ENCODE data around the gene PTPN20. TPM values are rescaled to one million over a fixed set of nuclear protein-coding genes. Genes with fewer than 3 reads are reported as not detected.

PTPN20 gene
- total RNA-seq, 3 donors from 2014 or later (not counting 1 experiment from before 2014, with no cell fraction given): 0.78 to 1.6 TPM; not detected in 1

DNA sequence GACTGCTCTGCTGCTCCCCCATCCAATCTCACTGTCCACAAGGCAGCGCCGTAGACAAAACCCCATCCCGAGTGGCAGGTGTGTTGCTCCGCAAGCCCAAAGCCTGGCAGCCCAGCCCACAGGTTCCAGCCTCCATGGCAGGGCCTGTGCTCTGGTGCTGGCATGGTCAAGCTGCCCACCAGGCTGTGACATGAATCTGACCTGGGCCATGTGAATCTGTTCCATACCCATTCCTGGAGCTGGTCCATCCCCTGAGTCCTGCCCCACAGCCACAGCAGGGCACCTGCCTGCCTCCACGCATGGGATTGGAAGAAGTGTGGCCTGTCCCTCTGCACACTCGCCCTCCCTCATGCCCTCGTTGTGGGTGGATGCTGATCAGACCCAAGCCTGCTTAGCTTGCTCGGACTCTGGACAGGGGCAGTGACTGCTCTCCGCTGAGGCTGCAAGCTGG lies 128.8 kb downstream of the PTPN20 start:
- Mint-ChIP-seq H3K4me3 (no peak overlapping the region), H3K9me3 (no peaks in the 10 kb centered on the region), H3K27ac (no peak overlapping the region), H3K4me1 (no peaks in the 10 kb centered on the region), H3K36me3 (no peaks in the 10 kb centered on the region), H3K27me3 (ENCODE audit: low read depth in 2 of 2) (no peaks in the 10 kb centered on the region)
- DNase-seq: no peak
- TF ChIP-seq, protein P1, sequence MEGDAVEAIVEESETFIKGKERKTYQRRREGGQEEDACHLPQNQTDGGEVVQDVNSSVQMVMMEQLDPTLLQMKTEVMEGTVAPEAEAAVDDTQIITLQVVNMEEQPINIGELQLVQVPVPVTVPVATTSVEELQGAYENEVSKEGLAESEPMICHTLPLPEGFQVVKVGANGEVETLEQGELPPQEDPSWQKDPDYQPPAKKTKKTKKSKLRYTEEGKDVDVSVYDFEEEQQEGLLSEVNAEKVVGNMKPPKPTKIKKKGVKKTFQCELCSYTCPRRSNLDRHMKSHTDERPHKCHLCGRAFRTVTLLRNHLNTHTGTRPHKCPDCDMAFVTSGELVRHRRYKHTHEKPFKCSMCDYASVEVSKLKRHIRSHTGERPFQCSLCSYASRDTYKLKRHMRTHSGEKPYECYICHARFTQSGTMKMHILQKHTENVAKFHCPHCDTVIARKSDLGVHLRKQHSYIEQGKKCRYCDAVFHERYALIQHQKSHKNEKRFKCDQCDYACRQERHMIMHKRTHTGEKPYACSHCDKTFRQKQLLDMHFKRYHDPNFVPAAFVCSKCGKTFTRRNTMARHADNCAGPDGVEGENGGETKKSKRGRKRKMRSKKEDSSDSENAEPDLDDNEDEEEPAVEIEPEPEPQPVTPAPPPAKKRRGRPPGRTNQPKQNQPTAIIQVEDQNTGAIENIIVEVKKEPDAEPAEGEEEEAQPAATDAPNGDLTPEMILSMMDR (IDR thresholded peaks at IDR 0.05): no peak
- no peaks in the 10 kb centered on the region for H3K27me3 ChIP-seq (ENCODE audit: control insufficient read depth, insufficient read depth, low read length)
- no peaks in the 10 kb centered on the region for H3K4me1 ChIP-seq (ENCODE audit: control insufficient read depth, insufficient read depth, low read length)
- H3K27ac ChIP-seq (ENCODE audit: low read length): no peak overlapping the region
- ATAC-seq: no peak
- no peaks in the 10 kb centered on the region for H3K9me3 ChIP-seq (ENCODE audit: control insufficient read depth, insufficient read depth, low read length)
- intact Hi-C loops (cut with micrococcal nuclease): no loop called here
- H3K36me3 ChIP-seq (ENCODE audit: control insufficient read depth, insufficient read depth, low read length): no peaks in the 10 kb centered on the region
- 92% methylated on average over 9 of the region's 9 CpGs for WGBS (ENCODE audit: insufficient coverage)
- H3K4me3 ChIP-seq (ENCODE audit: low read length): no peak overlapping the region

DNA sequence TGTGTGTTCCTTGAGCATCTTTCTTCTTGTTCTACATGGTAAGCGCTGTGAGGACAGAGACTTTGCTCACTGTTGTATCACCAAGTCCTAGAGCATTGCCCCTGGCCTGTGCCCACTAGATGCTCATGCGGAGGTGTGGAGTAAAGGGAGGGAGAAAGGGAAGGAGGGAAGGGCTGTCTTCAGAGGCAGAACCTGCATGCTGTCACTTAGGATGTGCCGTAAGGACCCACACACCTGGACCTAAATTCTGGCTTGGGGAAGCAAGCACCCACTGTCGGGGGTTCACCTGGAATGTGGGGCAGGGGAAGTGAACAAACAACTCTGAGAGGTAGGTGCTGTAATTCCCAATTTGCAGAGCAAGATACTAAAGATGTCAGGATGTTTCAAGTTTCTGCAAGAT lies 129.5 kb downstream of the PTPN20 start:
- Mint-ChIP-seq H3K36me3 (no peaks in the 10 kb centered on the region), H3K9me3 (no peaks in the 10 kb centered on the region), H3K4me3 (no peak overlapping the region), H3K27ac (no peak overlapping the region), H3K4me1 (no peaks in the 10 kb centered on the region), H3K27me3 (ENCODE audit: low read depth in 2 of 2) (no peaks in the 10 kb centered on the region)
- Histone ChIP-seq H3K4me1 (ENCODE audit: control insufficient read depth, insufficient read depth, low read length) (no peaks in the 10 kb centered on the region), H3K9me3 (ENCODE audit: control insufficient read depth, insufficient read depth, low read length) (no peaks in the 10 kb centered on the region), H3K27ac (ENCODE audit: low read length) (no peak overlapping the region), H3K4me3 (ENCODE audit: low read length) (no peak overlapping the region), H3K36me3 (ENCODE audit: control insufficient read depth, insufficient read depth, low read length) (no peaks in the 10 kb centered on the region), H3K27me3 (ENCODE audit: control insufficient read depth, insufficient read depth, low read length) (no peaks in the 10 kb centered on the region)
- intact Hi-C loops (cut with micrococcal nuclease): no loop called here
- ATAC-seq (no peak), DNase-seq (no peak)
- TF ChIP-seq, protein P1 (IDR thresholded peaks at IDR 0.05): no peak
- WGBS (ENCODE audit: insufficient coverage): 91% methylated on average over 4 of the region's 4 CpGs

DNA sequence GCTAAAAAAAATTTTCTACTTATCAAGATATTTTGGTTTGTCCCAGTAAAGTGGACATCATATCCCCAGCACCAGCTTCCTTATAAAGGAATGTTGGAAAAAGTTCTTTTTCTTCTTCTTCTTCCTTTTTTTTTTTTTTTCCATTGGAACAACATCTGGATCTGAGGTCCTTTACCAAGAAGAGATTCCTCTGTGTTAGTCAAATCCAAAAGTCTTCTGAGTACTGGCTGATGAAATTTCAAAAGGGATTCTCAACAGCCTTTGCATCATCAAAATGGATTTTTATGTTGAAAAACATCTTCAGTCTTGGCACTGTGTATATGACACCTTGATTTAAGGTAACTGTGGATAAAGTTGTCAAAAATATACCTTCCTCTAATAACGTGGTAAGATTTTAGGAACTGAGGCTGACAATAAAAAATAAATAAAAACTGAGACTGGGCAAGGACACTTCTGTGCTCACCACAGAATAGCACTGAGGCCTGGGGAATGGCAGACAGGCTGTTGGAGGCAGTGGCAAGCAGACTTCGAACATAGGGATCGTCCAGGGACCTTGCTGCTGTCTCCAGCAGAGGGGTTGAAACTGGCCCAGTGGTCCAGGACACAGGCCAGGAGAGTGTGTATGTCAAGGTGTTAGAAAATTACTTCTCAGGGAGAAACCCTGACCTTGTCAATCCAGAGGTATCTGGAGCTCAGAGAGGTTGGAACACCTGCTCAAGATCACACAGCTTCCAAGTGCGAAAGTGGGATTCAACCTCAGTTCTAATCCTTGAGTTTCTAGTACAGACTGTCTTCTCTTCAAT lies 130.4 kb downstream of the PTPN20 start:
- no peaks in the 10 kb centered on the region for H3K27me3 Mint-ChIP-seq (ENCODE audit: low read depth in 2 of 2)
- no peak overlapping the region for H3K4me3 Mint-ChIP-seq
- H3K36me3 ChIP-seq (ENCODE audit: control insufficient read depth, insufficient read depth, low read length): no peaks in the 10 kb centered on the region
- no peak for DNase-seq
- no peak overlapping the region for H3K27ac ChIP-seq (ENCODE audit: low read length)
- H3K27me3 ChIP-seq (ENCODE audit: control insufficient read depth, insufficient read depth, low read length): no peaks in the 10 kb centered on the region
- WGBS (ENCODE audit: insufficient coverage): 87% methylated on average over 3 of the region's 4 CpGs
- no peaks in the 10 kb centered on the region for H3K4me1 Mint-ChIP-seq
- H3K4me1 ChIP-seq (ENCODE audit: control insufficient read depth, insufficient read depth, low read length): no peaks in the 10 kb centered on the region
- H3K27ac Mint-ChIP-seq: no peak overlapping the region
- H3K36me3 Mint-ChIP-seq: no peaks in the 10 kb centered on the region
- intact Hi-C loops (cut with micrococcal nuclease): no loop called here
- H3K9me3 Mint-ChIP-seq: no peaks in the 10 kb centered on the region
- TF ChIP-seq, protein P1 (IDR thresholded peaks at IDR 0.05): no peak
- no peak for ATAC-seq
- no peak overlapping the region for H3K4me3 ChIP-seq (ENCODE audit: low read length)
- no peaks in the 10 kb centered on the region for H3K9me3 ChIP-seq (ENCODE audit: control insufficient read depth, insufficient read depth, low read length)

DNA sequence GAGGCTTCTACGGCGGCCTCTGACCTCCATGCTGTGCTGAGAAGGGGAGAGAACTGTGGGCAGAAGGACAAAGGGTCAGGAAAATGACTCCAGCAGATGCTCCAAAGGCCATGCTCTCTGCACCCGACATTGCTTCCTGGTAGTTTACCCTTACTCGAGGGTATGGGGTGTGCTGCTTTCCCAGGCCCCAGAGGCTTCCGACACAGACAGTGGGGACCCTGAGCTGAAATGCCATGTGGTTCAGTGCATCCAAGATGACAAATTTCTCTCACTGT lies 130.9 kb downstream of the PTPN20 start:
- TF ChIP-seq, protein P1 (IDR thresholded peaks at IDR 0.05): no peak
- no peaks in the 10 kb centered on the region for H3K27me3 ChIP-seq (ENCODE audit: control insufficient read depth, insufficient read depth, low read length)
- H3K4me3 Mint-ChIP-seq: no peak overlapping the region
- H3K4me3 ChIP-seq (ENCODE audit: low read length): no peak overlapping the region
- no peaks in the 10 kb centered on the region for H3K36me3 Mint-ChIP-seq
- no peak overlapping the region for H3K27ac Mint-ChIP-seq
- no peaks in the 10 kb centered on the region for H3K9me3 ChIP-seq (ENCODE audit: control insufficient read depth, insufficient read depth, low read length)
- DNase-seq (no peak), ATAC-seq (no peak)
- no peaks in the 10 kb centered on the region for H3K27me3 Mint-ChIP-seq (ENCODE audit: low read depth in 2 of 2)
- WGBS (ENCODE audit: insufficient coverage): 91% methylated on average over 5 of the region's 5 CpGs
- no peaks in the 10 kb centered on the region for H3K36me3 ChIP-seq (ENCODE audit: control insufficient read depth, insufficient read depth, low read length)
- no peaks in the 10 kb centered on the region for H3K4me1 ChIP-seq (ENCODE audit: control insufficient read depth, insufficient read depth, low read length)
- no peak overlapping the region for H3K27ac ChIP-seq (ENCODE audit: low read length)
- intact Hi-C loops (cut with micrococcal nuclease): no loop called here
- no peaks in the 10 kb centered on the region for H3K9me3 Mint-ChIP-seq
- H3K4me1 Mint-ChIP-seq: no peaks in the 10 kb centered on the region
